B cell (primary cell): ENCODE results near the gene C3orf22.

Experiments used
- EZH2 ChIP-seq: IDR thresholded peaks from 2 replicates; pipeline ENCODE4 v1.6.1; 2012; ENCODE audit warnings: borderline replicate concordance, low read depth, mild to moderate bottlenecking, moderate library complexity, low read length; ENCODE audit not compliant: insufficient read depth, poor library complexity, severe bottlenecking
- TF ChIP-seq, protein P1 (sequence below): fragments of 200-600 bp; IDR thresholded peaks from one replicate; pipeline ENCODE4 v1.8.0; 2022; ENCODE audit warnings: antibody characterized with exemption, mild to moderate bottlenecking

DNA sequence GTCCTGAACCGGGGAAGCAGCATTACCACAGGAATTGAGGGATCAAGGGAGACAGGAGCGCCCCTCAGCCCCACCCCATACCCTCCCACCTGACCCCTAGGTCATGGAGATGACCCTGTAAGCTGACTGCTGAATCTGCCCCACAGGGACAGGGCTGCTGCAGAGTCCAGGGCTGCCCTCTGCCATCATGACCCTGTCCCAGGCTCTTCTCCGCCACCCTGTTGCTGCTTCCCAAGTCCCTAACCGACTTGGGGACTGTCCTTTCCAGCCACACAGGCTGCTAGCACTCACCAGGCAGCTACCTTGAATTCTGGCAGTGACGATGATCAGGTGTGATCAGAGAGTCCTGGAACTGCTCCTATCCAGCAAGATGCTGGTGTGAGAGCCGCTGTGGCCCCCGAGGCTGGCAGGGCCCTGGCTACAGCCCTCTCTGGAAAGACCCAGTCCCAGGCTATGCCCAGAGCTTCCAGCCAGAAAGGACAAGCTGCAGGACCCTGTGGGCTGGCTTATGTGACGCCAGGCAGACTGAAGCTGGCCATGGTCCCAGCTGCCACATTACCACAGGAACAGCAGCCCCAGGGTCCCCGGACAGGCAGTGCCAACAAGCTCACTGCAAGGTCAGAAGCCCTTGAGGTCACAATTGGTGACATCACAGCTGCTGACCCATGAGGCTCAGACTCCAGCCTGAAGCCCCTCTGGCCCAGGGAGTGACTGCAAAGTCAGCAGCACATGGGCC, at the start of gene C3orf22:
- TF ChIP-seq, protein P1, sequence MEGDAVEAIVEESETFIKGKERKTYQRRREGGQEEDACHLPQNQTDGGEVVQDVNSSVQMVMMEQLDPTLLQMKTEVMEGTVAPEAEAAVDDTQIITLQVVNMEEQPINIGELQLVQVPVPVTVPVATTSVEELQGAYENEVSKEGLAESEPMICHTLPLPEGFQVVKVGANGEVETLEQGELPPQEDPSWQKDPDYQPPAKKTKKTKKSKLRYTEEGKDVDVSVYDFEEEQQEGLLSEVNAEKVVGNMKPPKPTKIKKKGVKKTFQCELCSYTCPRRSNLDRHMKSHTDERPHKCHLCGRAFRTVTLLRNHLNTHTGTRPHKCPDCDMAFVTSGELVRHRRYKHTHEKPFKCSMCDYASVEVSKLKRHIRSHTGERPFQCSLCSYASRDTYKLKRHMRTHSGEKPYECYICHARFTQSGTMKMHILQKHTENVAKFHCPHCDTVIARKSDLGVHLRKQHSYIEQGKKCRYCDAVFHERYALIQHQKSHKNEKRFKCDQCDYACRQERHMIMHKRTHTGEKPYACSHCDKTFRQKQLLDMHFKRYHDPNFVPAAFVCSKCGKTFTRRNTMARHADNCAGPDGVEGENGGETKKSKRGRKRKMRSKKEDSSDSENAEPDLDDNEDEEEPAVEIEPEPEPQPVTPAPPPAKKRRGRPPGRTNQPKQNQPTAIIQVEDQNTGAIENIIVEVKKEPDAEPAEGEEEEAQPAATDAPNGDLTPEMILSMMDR = no peak
- TF ChIP-seq EZH2 = no peak
